ENCODE measurements around the gene OR5I1.
"Not testable (repeated sequence)": the region's sequence is repeated elsewhere in the genome, so short reads cannot be mapped to it uniquely, and the experiment has no call there.

- not testable (repeated sequence) for TF ChIP-seq CTCF, POLR2AphosphoS5 (IDR thresholded peaks at IDR 0.05)
These were observed 50.7 kb downstream of the OR5I1 start for GRCh38 chr11:55885481-55885880.

Data from breast epithelium (tissue), 3 donors.